GM10266 (cell line): ENCODE data around the gene P2RX5.

Source experiments
- DNase-seq: peaks from one replicate; pipeline ENCODE4 v3.0.0; 2012; ENCODE audit errors: extremely low spot score
- CTCF ChIP-seq: IDR thresholded peaks from 2 replicates; pipeline ENCODE4 v1.5.1; 2012; ENCODE audit warnings: mild to moderate bottlenecking, low read depth; ENCODE audit not compliant: control insufficient read depth, insufficient read depth; ENCODE audit errors: missing control alignments

Gene P2RX5

GRCh38 chr17:3659541-3660111 lies 36.3 kb downstream of the P2RX5 start:
- no peak for TF ChIP-seq CTCF
- no peak for DNase-seq

GRCh38 chr17:3658784-3659449 lies 37.0 kb downstream of the P2RX5 start:
- DNase-seq = no peak
- TF ChIP-seq CTCF = no peak

- no peak for TF ChIP-seq CTCF
- DNase-seq = no peak
Observed at GRCh38 chr17:3657874-3658783, 37.8 kb downstream of the P2RX5 start.

GRCh38 chr17:3657588-3657869 lies 38.4 kb downstream of the P2RX5 start:
- DNase-seq = no peak
- TF ChIP-seq CTCF = no peak

- no peak for DNase-seq
- TF ChIP-seq CTCF = no peak
Observed at GRCh38 chr17:3656755-3657587, 39.0 kb downstream of the P2RX5 start.

GRCh38 chr17:3656353-3656752 lies 39.6 kb downstream of the P2RX5 start:
- TF ChIP-seq CTCF = no peak
- no peak for DNase-seq

GRCh38 chr17:3655766-3656165 lies 40.2 kb downstream of the P2RX5 start:
- DNase-seq = no peak
- no peak for TF ChIP-seq CTCF
